Karpas-422 (cell line): Measurements from ENCODE around the gene LRRK1. TPM values are rescaled to one million over a fixed set of nuclear protein-coding genes. Genes with fewer than 3 reads are reported as not detected.

Experiments
- DNase-seq: peaks from one replicate; pipeline ENCODE4 v3.0.0-alpha.2; 2015
- H2AFZ ChIP-seq: fragments of 200-600 bp; sonication (generic); 2 replicates; pipeline ENCODE4 v1.6.1; 2014; ENCODE audit warnings: antibody characterized with exemption, low read length, mixed read lengths
- H3K27ac ChIP-seq: fragments of 200-600 bp; sonication (generic); 2 replicates; pipeline ENCODE4 v1.5.1; 2014; ENCODE audit warnings: mild to moderate bottlenecking, low read length, moderate library complexity
- H3K27me3 ChIP-seq: fragments of 200-600 bp; sonication (generic); 2 replicates; pipeline ENCODE4 v1.6.1; 2014; ENCODE audit warnings: low read length, mixed read lengths
- H3K36me3 ChIP-seq: fragments of 200-600 bp; sonication (generic); 2 replicates; pipeline ENCODE4 v1.6.1; 2014; ENCODE audit warnings: low read length, mixed read lengths; ENCODE audit not compliant: insufficient read depth
- H3K4me1 ChIP-seq: fragments of 200-600 bp; sonication (generic); 2 replicates; pipeline ENCODE4 v1.6.1; 2014; ENCODE audit warnings: mild to moderate bottlenecking, low read length, mixed read lengths
- H3K4me2 ChIP-seq: fragments of 200-600 bp; sonication (generic); 2 replicates; pipeline ENCODE4 v1.6.1; 2014; ENCODE audit warnings: low read length, low read depth, mild to moderate bottlenecking; ENCODE audit not compliant: poor library complexity, severe bottlenecking
- H3K4me3 ChIP-seq: fragments of 200-600 bp; sonication (generic); 2 replicates; pipeline ENCODE4 v1.5.1; 2014; ENCODE audit warnings: mild to moderate bottlenecking, antibody characterized with exemption, low read length, mixed read lengths
- H3K79me2 ChIP-seq: fragments of 200-600 bp; sonication (generic); 2 replicates; pipeline ENCODE4 v1.6.1; 2014; ENCODE audit warnings: mild to moderate bottlenecking, low read length, mixed read lengths
- H3K9ac ChIP-seq: fragments of 200-600 bp; sonication (generic); 2 replicates; pipeline ENCODE4 v1.6.0; 2014; ENCODE audit warnings: low read length
- H3K9me2 ChIP-seq: fragments of 200-600 bp; sonication (generic), shearing (Covaris generic); replicated peaks from 2 replicates; pipeline ENCODE4 v1.6.0; 2014; ENCODE audit warnings: mild to moderate bottlenecking, low read length, moderate library complexity; ENCODE audit not compliant: insufficient read depth
- H3K9me3 ChIP-seq: fragments of 300-700, 200-600 bp; sonication (generic); 2 replicates; pipeline ENCODE4 v1.6.1; 2014; ENCODE audit warnings: low read length, mixed read lengths
- H4K20me1 ChIP-seq: fragments of 200-600 bp; sonication (generic); 2 replicates; pipeline ENCODE4 v1.6.1; 2014; ENCODE audit warnings: mild to moderate bottlenecking, antibody characterized with exemption, low read length, low read depth; ENCODE audit not compliant: insufficient read depth
- total RNA-seq: library from RNA; depleted of rRNA; stranded (reverse); fragments of >200 nt; shearing (Covaris generic); gene quantifications from 2 replicates; pipeline ENCODE4 v1.2.3, GENCODE V29; 2014; ENCODE audit warnings: low replicate concordance

Gene LRRK1
- total RNA-seq, 1 experiment from 2014 or later = 46.6 TPM

GRCh38 chr15:100889385-100890050 lies 29.6 kb upstream of the LRRK1 start:
- Histone ChIP-seq H3K9me2 (no peaks in the 10 kb centered on the region), H3K79me2 (no peaks in the 10 kb centered on the region), H3K27me3 (no peaks in the 10 kb centered on the region), H3K27ac (no peak overlapping the region), H3K9me3 (no peaks in the 10 kb centered on the region), H4K20me1 (no peaks in the 10 kb centered on the region), H3K4me3 (no peak overlapping the region), H3K4me2 (no peak overlapping the region), H2AFZ (no peak overlapping the region), H3K36me3 (no peaks in the 10 kb centered on the region), H3K4me1 (no peaks in the 10 kb centered on the region), H3K9ac (no peak overlapping the region)
- DNase-seq = no peak

- Histone ChIP-seq H3K9me2 (no peaks in the 10 kb centered on the region), H3K4me3 (no peak overlapping the region), H3K36me3 (no peaks in the 10 kb centered on the region), H3K4me2 (no peak overlapping the region), H3K4me1 (no peaks in the 10 kb centered on the region), H3K9ac (no peak overlapping the region), H3K27me3 (no peaks in the 10 kb centered on the region), H3K27ac (no peak overlapping the region), H3K79me2 (no peaks in the 10 kb centered on the region), H2AFZ (no peak overlapping the region), H3K9me3 (no peaks in the 10 kb centered on the region), H4K20me1 (no peaks in the 10 kb centered on the region)
- no peak for DNase-seq
These were observed 29.0 kb upstream of the LRRK1 start for GRCh38 chr15:100890051-100890720.

DNA sequence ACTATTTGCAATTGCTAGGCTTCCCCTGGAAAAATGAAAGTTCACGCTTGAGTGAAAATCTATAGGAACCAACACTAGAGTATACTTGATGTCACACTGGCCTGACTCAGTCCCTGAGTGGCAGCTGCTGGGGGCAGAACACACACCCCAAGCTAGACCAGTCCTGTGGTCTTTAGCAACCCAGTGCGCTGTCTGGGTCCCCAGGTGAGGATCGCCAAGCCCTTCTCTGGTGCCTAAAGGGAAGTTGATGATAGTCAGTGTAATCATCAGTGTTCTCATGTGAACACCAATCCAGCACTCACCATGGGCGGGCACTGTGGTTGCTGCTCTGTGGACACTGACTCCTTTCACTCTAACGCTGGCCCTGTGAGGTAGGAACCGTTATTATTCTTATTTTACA lies 28.3 kb upstream of the LRRK1 start:
- Histone ChIP-seq H3K9ac (no peak overlapping the region), H3K27ac (no peak overlapping the region), H3K9me3 (no peaks in the 10 kb centered on the region), H2AFZ (no peak overlapping the region), H3K79me2 (no peaks in the 10 kb centered on the region), H3K4me2 (no peak overlapping the region), H3K36me3 (no peaks in the 10 kb centered on the region), H3K9me2 (no peaks in the 10 kb centered on the region), H3K4me1 (no peaks in the 10 kb centered on the region), H3K27me3 (no peaks in the 10 kb centered on the region), H3K4me3 (no peak overlapping the region), H4K20me1 (no peaks in the 10 kb centered on the region)
- DNase-seq = no peak

DNA sequence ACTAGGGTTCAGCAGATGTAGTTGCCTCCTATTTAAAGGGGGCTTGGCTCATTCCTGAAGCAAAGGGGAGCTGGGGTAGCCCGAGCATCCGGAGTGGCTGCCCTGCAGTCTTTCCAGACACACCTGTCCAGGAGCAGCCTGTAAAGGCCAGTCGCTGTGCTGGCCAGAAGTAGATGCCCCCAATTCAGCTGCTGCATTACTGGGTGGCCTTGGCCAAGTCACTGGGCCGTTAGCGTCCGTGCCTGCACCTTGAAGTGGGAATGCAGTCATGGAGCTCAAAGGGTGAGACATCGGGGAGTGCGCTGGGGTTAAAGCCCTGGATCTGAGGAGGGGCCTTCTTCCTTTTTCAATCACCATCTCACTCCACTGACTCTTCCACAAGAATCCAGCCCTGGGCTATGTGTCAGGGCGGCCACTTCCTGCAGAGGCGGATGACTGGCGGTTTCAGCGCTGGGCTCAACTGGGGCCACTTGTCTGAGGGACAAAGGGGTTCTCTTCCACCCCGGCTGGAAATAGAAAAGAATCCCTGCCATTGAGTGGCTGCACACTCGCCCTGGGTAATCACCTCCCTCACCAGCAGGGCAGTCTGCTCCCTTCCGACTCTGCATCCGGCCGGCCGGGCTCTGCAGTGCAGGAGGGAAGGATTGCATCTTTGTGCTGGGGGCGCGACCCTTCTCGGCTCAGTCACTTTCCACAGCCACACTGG lies 27.7 kb upstream of the LRRK1 start:
- no peak overlapping the region for H3K9ac ChIP-seq
- no peak overlapping the region for H3K27ac ChIP-seq
- no peak overlapping the region for H3K4me3 ChIP-seq
- no peaks in the 10 kb centered on the region for H3K36me3 ChIP-seq
- no peaks in the 10 kb centered on the region for H4K20me1 ChIP-seq
- H3K79me2 ChIP-seq = no peaks in the 10 kb centered on the region
- no peak overlapping the region for H3K4me2 ChIP-seq
- no peak overlapping the region for H2AFZ ChIP-seq
- no peak for DNase-seq
- no peaks in the 10 kb centered on the region for H3K9me3 ChIP-seq
- no peaks in the 10 kb centered on the region for H3K27me3 ChIP-seq
- no peaks in the 10 kb centered on the region for H3K9me2 ChIP-seq
- H3K4me1 ChIP-seq = peaks cover 5% of the 10 kb centered on the region; the same call in 1 of the 2 replicates

- Histone ChIP-seq H2AFZ (no peak overlapping the region), H4K20me1 (no peaks in the 10 kb centered on the region), H3K27ac (no peak overlapping the region), H3K4me1 (peaks cover 7% of the 10 kb centered on the region; the same call in 1 of the 2 replicates), H3K27me3 (no peaks in the 10 kb centered on the region), H3K9me2 (no peaks in the 10 kb centered on the region), H3K4me2 (no peak overlapping the region), H3K4me3 (no peak overlapping the region), H3K9ac (no peak overlapping the region), H3K9me3 (no peaks in the 10 kb centered on the region), H3K79me2 (no peaks in the 10 kb centered on the region), H3K36me3 (no peaks in the 10 kb centered on the region)
- DNase-seq = no peak
These were observed 27.2 kb upstream of the LRRK1 start for GRCh38 chr15:100892013-100892355.

GRCh38 chr15:100893261-100893963 lies 25.7 kb upstream of the LRRK1 start:
- H3K27ac ChIP-seq = no peak overlapping the region
- H3K27me3 ChIP-seq = no peaks in the 10 kb centered on the region
- H3K4me2 ChIP-seq = no peak overlapping the region
- no peaks in the 10 kb centered on the region for H4K20me1 ChIP-seq
- no peaks in the 10 kb centered on the region for H3K79me2 ChIP-seq
- no peak overlapping the region for H2AFZ ChIP-seq
- H3K4me3 ChIP-seq = no peak overlapping the region
- DNase-seq = no peak
- no peaks in the 10 kb centered on the region for H3K9me3 ChIP-seq
- peaks cover 7% of the 10 kb centered on the region; the same call in 1 of the 2 replicates for H3K4me1 ChIP-seq
- H3K9ac ChIP-seq = no peak overlapping the region
- no peaks in the 10 kb centered on the region for H3K9me2 ChIP-seq
- H3K36me3 ChIP-seq = no peaks in the 10 kb centered on the region

- no peaks in the 10 kb centered on the region for H3K27me3 ChIP-seq
- no peak for DNase-seq
- H3K9me2 ChIP-seq = no peaks in the 10 kb centered on the region
- no peaks in the 10 kb centered on the region for H3K9me3 ChIP-seq
- H3K27ac ChIP-seq = no peak overlapping the region
- H3K79me2 ChIP-seq = no peaks in the 10 kb centered on the region
- H3K4me1 ChIP-seq = peaks cover 7% of the 10 kb centered on the region; the same call in 1 of the 2 replicates
- H2AFZ ChIP-seq = no peak overlapping the region
- H3K36me3 ChIP-seq = no peaks in the 10 kb centered on the region
- H3K9ac ChIP-seq = no peak overlapping the region
- H3K4me3 ChIP-seq = no peak overlapping the region
- H3K4me2 ChIP-seq = no peak overlapping the region
- H4K20me1 ChIP-seq = no peaks in the 10 kb centered on the region
These were observed 25.2 kb upstream of the LRRK1 start for GRCh38 chr15:100893964-100894295.

GRCh38 chr15:100895721-100896120 lies 23.4 kb upstream of the LRRK1 start:
- H4K20me1 ChIP-seq = no peaks in the 10 kb centered on the region
- H3K4me2 ChIP-seq = no peak overlapping the region
- no peak overlapping the region for H3K9ac ChIP-seq
- H3K4me3 ChIP-seq = no peak overlapping the region
- no peak for DNase-seq
- H3K4me1 ChIP-seq = peaks cover 7% of the 10 kb centered on the region; the same call in 1 of the 2 replicates
- H3K9me2 ChIP-seq = no peaks in the 10 kb centered on the region
- no peaks in the 10 kb centered on the region for H3K27me3 ChIP-seq
- no peaks in the 10 kb centered on the region for H3K36me3 ChIP-seq
- H3K9me3 ChIP-seq = no peaks in the 10 kb centered on the region
- no peaks in the 10 kb centered on the region for H3K79me2 ChIP-seq
- no peak overlapping the region for H3K27ac ChIP-seq
- H2AFZ ChIP-seq = no peak overlapping the region
